Measurements from ENCODE around the gene ASIC4.

The ASIC4 gene

DNA sequence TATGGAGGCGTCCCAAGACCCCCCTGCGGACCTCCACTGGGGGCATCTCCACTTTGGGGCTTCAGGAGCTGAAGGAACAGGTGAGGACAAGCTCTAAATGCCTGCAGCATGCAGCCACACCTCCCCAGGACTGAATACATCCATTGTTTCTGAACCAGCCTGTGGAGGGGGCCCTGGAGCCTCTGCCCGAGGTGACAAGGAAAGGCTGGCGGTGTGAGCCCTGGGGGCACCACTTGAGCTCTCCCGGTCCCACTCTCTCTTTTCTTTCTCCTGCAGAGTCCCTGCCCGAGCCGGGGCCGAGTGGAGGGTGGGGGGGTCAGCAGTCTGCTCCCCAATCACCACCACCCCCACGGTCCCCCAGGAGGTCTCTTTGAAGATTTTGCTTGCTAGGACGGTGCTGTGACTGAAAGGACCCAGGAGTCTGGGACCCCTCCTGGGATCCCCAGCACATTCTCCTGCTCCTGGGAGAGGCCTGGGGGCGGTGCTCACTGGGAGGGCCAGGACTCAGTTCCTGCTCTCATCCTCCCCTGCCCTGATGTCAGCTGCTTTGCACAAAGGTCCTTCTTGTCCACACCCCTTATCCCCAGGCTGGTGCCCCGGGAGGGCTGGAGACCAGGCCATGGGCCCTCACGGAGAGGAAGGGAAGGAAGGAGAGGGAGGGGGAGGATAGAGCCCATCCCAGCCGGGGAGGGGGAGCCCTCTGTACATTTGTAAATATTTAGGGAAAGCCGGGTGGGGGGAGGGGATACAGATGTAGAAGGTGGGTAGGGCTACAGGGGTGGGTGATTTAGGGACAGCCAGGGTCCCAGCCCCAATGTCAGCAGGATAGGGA lies 23.6 kb downstream of the ASIC4 start:
- no peak for DNase-seq

DNA sequence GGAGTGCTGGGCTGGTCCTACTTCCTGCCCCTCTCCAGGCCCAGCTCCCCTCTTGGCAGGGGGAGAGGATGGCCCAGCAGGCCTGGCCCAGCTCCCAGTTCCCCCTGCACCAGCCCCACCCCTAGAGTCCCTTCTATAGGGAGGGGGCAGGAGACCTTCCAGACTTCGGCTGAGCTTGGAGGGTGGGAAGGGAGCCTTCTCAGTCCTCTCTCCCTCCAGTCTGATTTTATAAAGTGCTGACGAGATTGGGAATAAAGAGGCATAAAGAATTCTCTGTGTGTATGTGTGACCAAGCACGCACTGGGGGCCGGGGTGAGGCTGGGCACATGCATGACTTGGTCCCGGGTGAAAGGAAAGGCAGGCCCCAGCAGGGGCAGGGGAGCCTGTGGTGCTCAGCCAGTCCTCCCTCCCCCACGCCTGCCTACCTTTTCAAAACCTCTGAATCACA lies 24.2 kb downstream of the ASIC4 start:
- DNase-seq = no peak

DNA sequence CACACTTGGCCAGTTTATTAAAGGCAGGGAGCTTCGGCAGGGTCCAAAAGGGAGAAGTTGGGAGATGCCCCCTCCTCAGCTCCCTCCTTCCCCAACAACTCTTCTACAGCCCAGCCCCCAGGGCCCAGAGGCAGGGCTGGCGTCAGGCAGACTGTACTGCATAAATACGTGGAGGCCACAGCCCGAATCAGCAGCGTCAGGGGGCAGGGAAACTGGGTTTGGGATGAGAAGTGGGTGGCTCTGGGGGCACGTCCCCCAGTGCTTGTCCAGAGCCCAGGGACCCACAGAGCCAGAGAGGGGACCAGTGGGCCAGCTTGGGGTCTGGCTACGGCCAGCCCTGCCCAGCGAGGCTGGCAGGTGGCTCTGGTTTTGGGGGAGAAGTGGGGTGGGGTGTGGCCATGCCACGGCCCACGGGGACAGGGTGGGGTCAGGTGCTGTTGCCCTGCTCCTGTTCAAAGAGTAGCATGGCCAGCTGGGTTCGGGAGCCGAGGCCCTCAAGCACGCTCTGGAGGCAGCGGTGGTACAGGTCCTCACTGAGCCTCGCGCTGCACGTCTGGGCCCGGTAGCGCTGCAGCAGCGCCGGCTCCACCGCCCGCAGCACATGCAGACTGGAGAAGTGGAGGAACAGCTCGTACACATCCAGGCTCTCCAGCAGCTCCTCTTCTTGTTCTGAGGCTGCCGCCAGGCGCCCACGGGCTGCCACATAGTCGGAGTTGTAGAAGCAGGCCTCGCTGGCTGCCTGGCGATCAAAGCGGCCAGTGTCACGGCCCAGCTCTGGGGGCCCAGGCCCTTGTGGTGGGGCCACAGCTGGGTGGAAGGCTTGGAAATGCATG lies 24.9 kb downstream of the ASIC4 start:
- DNase-seq = no peak

DNA sequence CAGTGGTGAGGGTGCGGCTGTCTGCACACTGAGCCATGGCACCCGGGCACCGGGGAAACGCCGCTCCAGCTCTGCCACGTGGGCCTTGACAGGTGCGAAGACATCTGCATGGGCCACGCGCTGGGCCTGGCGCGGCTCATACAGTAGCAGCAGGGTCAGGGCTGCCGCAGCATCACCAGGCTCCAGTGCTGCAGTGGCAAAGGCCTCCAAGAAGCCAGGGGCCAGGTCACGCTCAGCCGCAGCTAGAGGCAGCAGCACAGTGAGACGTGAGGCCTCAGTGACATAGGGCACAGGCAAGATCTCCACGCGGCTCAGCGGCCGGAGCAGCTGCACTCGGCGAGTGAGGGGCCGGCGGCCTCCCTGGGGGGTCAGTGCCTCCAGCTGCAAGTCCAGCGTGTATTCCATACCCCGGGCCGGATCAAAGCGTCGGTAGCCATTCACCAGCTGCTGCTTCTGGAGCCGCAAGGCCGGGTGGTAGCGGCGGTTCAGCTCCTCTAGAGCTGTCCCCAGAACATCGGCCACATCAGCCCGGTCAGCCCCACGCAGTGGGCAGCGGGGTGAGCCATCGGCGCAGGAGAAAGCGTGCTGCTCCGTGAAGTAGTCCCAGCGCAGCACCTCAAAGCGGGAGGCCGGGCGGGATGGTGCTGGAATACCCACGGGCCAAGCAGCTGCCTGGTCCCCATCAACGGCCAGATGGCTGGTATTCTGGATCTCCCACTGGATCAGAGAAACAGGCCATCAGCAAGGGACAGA lies 25.8 kb downstream of the ASIC4 start:
- no peak for DNase-seq

DNA sequence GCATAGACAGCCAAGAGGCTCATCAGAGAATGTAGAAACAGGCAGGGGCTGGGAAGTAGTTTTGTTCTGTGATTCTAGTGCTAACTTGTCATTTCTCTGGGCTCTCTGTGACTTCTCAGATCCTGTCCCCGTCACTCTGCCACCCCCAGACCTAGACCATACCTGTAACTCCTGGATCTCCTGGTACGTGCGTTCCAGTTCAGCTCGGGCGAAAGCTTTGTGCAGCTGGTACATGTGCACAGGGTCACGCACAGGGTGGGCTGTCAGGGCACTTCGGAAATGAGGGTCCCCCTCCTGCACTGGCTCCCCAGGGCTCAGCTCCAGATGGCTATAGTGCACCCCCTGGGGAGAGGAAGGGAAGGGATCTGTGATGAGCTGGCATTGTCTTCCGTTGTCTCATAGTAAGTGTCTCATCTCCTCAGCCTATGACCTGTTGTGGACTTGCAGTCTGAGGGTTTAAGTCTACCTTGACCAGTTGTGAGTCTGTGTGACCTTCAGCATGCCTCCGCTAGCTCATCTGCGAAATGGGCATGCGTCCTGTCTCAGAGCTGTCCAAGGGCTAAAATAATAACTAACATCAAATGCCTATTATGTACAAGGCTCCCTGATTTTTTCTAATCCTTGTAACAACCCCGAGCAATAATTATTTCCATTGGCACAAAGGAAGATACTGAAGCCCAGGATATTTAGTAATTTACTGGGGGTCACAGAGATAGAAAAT lies 26.7 kb downstream of the ASIC4 start:
- no peak for DNase-seq

DNA sequence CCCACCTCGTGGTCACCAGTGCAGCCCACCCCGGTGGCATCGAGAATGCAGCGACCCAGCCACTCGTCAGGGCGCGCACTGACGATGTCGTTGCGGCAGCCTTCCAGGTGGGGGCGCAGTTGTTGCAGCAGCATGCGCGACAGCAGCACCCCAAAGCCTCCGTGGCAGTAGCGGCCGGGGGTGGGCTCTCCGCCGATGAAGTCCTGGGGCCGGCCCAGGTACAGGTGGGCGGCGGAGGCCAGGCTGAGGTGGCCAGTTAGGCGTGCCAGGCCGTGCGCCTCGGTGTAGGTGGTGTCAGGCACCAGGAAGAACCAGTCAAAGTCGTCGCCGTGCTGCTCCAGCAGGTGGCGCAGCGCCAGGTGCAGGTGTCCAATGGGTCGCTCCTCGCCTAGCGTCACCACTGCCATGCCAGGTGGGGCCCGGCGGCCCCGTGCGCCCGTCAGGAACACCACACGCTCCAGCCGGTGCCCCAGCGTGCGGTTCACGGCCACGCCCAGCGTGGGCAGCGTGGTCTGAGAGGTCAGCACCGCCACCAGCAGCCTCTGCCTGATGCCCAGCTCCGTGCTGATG lies 27.4 kb downstream of the ASIC4 start:
- DNase-seq = peak; percentile 45

DNA sequence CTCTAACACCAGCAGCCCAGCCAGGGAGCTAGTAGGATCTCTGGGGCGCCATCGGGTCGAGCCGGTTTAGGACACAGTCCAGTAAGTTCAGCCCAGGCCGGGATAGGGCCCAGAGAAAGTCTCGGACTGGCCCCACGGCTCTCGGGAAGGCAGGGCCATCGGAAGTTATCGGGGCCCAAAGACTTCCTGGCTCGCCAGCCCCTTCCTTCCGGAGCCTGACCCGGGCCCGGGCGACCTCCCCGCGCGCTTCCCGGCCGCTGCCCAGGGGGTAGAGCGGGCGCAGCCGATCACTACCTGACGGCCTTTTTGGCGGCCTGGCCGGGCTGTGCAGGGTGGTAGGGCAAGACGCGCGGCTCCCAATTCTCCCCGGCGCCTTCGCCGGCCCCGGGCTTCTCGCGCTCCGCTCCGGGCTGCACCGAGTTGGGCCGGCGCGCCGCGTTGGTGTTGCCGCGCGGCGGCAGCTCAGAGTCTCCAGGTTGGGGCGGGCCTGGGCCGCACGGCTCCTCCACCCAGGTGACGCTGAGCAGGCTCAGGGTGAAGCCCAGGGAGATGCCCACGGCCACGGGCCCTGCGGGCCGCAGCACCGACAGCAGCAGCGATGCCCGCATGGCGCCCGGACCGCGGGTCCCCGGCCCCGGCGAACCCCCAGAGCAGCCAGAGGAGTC lies 28.8 kb downstream of the ASIC4 start:
- no peak for DNase-seq

DNA sequence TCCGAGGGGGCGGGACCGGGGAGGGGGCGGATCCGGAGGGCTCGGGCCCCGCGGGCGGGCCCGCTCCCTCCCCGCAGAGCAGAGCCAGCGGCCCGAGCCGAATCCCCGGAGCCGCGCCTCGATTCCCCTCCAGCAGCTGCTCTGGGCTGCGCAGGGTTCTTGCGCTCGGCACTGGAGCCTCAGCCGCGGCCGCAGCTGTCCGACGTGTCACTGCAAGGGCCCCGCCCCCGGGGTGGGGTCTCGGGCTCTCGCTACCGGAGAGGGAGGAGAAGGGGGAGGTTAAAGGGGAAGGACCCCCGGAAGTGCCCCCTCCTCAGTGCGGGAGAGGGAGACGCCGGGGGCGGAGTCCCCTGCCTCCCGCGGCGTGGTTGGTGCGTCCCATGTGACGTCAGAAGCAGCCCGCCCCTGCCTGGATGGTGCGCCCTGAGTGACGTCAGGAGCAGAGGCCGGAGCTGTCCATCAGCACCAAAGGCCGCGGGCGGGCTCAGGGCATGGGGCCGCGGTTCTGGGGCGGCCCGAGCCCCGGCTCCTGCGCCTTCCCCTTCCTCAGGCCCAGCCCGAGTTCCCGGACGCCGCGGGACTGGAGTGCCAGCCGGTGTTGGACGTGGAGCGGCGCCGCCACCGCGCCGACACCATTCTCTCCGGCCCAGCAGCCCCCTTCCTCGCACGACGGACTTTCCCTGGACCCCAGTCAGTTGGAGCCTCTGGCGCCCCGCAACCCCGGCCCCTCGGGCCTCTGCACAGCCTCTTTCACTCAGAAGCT lies 29.5 kb downstream of the ASIC4 start, which contains the start of the genes CHPF and TMEM198:
Gene CHPF (minus strand): TSS at position 214 of the 763 bp plus-strand sequence. CDS start 271 bp downstream, outside the sequence.
Gene TMEM198 (plus strand): TSS at position 433 of the 763 bp plus-strand sequence. CDS start 700 bp downstream, outside the sequence.
- peak; percentile 97 for DNase-seq

DNA sequence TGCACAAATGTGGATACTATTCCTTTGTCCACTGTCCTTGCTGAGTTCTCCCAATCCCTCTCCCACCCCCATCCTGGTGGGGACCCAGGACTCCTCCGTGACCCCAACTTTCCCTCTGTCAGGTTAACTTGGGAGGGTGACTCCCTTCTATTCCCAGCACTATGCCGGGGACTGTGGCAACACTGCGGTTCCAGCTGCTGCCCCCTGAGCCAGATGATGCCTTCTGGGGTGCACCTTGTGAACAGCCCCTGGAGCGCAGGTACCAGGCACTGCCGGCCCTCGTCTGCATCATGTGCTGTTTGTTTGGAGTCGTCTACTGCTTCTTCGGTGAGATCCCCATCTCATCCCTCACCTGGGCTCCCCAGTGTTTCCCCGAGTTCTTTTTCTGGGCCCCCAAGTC lies 30.3 kb downstream of the ASIC4 start:
- DNase-seq = no peak

DNA sequence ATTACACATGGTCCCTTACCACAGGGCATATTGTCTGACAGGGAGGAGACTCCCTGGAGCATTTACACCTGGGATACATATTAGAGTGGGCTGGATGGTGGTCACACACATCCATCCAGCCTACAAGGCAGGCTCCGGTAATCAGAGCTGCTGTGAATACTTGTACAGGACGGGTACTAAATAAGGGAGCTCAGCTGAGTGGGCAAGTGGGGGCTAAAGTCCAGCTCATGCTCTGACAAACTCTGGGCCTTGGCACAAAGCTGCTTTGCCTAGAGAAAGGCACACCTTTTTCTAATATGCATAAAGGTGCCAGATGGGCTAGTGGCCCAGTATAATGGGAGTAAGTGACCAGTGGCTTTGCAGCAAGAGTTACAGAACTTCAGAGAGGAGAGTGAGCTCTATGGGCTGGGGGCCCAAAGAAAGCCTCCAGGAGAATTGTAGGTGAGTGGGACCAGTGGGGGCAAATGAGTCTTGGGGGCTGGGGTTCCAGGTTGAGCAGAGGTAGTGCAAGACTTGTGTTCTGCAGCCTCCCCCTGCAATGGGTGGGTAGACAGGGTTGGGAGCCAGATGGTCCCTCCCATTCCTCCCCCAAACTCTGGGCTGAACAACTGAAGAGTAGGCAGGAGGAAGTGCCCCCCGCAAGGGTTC lies 31.1 kb downstream of the ASIC4 start:
- no peak for DNase-seq

DNA sequence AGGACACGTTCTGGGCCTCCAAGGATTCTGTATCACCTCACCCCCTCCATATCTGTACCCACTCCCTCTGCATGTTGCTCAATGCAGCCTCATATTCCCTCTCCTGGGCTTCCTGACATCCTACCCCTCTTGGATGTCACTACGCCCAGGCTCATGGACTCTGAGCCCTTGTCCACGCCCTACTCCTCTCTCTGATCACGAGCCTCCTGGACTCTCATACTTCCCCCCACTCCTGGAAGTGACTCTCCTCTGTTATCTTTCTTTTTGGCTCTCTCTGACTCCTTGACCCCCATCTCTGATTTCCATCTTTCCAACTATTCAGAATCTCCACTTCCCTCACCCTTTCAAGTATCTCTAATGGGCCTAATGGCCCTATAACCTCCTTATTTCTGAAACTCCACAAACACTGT lies 31.7 kb downstream of the ASIC4 start:
- DNase-seq = no peak

DNA sequence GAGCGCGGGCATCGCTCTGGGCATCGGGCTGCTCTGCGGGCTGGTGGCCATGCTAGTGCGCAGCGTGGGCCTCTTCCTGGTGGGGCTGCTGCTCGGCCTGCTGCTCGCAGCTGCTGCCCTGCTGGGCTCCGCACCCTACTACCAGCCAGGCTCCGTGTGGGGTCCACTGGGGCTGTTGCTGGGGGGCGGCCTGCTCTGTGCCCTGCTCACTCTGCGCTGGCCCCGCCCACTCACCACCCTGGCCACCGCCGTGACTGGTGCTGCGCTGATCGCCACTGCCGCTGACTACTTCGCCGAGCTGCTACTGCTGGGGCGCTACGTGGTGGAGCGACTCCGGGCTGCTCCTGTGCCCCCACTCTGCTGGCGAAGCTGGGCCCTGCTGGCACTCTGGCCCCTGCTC lies 33.3 kb downstream of the ASIC4 start:
- no peak for DNase-seq

DNA sequence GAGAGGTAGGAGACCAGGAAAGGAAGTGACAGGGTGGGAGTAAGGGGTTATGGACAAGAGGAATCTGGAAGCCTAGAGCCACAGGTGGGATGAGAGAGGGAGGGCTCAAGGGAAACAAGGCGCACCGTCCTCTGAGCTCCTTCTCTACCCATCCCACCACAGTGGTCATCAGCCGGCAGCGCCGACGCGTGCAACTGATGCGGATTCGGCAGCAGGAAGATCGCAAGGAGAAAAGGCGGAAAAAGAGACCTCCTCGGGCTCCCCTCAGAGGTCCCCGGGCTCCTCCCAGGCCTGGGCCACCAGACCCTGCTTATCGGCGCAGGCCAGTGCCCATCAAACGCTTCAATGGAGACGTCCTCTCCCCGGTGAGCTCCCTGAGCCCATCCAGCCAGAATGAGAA lies 34.7 kb downstream of the ASIC4 start:
- no peak for DNase-seq

DNA sequence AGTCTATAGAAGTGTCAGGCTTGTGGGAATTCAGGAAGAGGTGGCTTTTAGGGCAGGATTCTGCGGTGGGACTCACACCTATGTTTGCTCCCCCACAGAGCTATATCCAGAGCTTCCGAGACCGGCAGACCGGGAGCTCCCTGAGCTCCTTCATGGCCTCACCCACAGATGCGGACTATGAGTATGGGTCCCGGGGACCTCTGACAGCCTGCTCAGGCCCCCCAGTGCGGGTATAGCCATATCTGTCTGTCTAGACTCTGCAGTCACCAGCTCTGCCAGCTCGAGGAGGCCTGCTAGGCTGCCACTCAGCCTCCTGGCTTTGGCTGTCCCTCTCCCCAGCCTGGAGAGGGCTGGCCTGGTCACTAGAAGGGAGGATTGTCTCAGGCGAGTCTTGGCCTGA lies 35.3 kb downstream of the ASIC4 start:
- DNase-seq = no peak

DNA sequence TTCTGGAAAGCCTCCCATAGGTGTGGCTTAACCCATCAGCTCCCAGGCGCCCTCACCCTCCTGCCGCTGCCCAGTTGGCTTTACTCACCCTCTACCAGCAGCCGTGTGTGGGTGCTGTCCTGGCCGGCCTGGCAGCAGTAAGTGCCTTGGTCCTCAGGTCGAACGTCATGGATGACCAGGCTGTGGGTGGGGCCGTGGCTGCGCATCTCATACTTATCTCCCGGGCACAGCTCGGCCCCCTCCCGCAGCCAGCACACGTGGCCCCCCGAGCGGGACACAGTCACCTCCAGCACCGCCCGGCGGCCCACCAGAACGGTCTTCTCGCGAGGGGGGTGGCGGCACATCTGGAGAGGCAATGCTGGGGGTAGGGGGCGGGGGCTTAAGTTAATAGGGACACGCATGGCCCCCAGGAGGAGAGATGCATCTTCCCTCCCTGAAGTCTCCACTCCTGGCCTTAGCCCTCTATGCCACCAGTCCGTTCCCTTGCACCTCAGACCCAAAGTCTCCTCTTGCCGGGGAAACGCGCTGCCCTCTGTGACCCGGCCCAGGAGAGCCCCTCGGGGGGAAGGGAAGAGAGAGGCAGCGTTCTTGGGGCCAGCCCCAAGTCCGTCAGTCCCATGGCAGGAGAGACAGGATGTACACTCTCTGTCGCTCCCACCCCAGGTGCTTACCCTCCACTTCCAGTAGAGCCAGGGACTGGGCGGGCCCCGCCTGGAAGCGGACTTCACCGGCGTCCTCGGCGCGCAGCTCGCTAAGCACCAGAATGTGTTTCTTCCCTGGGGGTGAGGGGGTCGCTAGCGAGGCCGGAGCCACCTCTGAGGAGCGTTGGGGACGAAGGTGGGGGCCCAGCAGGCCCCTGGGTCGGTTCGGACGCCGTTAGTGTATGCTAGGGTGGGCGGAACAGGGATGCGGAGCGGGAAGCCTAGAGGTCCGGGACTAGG lies 37.4 kb downstream of the ASIC4 start:
- DNase-seq = peak; percentile 67

DNA sequence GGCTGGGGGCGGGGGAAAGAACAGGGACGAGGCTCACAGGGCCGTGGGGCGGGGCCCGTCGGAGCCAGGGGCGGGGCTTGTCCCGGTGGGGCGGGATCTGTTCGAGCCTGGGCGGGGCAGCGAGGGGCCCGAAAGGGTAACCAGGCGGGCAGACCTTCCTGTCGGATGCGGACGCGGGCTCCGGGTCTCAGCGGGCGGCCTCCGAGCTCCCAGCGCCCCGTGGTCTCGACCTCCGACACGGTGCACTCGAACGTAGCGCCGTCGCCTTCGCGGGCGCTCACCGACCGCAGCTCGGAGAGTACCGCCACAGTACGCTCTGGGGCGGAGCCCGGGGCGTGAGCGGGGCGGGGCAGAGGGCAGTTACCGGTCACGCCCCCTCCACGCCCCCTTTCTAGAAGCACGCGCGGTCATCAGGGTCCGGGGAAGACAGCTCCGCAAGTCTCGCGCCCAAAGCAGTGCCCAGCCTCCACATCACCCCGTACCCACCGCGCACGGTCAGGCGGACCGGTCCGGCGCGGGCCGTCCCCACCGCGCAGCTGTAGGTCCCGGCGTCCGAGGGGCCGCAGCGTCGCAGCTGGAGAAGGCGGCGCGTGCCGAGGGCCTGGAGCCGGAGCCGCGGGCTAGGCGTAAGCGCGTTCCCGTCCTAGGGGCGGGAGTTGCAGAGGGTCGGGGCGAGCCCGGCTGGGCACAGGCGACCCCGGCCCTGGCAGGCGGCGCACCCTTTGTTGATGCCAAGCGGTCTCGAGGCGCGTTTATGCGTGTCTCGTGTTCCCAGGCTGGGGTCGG lies 38.3 kb downstream of the ASIC4 start:
- DNase-seq = peak; percentile 67

DNA sequence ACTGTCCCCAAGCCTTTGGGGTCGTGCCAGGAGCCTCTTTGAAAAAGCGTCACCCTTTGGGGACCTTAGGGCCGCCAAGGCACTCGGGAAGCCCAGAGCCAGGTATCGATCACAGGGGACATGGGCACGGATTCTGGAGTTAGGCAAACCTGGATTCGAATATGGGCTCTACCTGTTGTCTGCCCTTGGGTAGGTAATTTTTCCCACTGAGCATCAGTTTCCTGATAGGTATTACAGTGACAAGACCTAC lies 38.8 kb downstream of the ASIC4 start:
- no peak for DNase-seq

DNA sequence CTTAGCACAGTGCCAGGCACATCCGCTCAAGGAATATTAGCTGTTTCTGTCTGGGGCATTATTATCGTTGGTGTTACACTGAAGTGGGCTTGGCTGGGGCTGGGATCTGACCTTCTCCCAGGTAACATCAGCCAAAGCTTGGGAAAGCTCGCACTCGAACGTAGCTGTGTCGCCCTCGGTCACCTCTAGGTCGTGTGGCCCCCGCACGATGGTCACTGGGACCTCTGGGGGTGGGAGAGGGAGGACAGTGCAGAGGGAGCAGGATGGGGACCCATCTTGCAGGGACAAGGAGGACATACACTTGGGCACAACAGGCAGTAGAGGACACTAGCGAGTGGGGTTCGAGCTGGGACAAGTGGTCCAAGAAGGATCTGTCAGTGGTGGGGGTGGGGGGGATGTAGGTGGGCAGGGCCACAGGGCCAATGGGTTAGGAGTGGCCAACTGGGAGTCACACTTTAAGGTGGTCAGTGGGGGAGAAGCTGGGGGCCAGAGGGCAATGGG lies 39.2 kb downstream of the ASIC4 start:
- no peak for DNase-seq
